ENCODE results near the gene CCDC188. TPM values are rescaled to one million over a fixed set of nuclear protein-coding genes. Genes with fewer than 3 reads are reported as not detected.

CCDC188 gene
- total and polyA plus RNA-seq, 10 of the 15 experiments (the other 5 are each of a cell fraction or from before 2014, with no cell fraction given) = not detected

DNA sequence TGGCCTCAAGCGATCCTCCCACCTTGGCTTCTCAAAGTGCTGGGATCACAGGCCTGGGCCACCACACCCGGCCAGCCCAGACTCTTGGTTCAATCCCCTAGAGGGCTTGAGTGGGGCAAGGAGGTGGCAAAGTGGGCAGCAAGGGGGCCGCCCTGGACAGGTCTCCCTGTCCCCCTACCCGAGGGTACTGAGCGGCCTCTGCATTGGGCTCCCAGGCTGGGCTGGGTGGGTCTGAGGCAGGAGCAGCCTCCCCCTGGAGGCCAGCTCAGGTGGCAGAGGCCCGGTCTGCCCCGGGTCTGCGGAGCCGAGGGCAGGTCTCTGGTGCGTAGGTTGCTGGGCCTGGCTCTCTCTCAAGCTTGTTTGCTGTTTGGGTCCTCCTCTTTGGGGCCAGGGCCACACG is 22.4 kb upstream of the CCDC188 start:
- SMC1A ChIA-PET (ENCODE audit: uncharacterized antibody, unreplicated experiment) = no interaction called here
- FAIRE-seq (no peak), DNase-seq (ENCODE audit: low read depth, low spot score) (no peak), ATAC-seq (no peak)
- no peak overlapping the region for H3K27ac ChIP-seq (ENCODE audit: control insufficient read depth, insufficient read depth)
- no peaks in the 10 kb centered on the region for H4K20me1 ChIP-seq (ENCODE audit: control insufficient read depth, insufficient read depth)
- POLR2A ChIA-PET = no interaction called here
- CTCF ChIA-PET = interaction anchor here (1.8 kb wide), 1 partner anchor 65 kb away, joined by 4 read pairs; no protein-coding TSS in a partner anchor
- TF ChIP-seq NRF1 (conservative IDR thresholded peaks at IDR 0.05; ENCODE audit: low read depth, low read length) (no peak), TARDBP (IDR thresholded peaks at IDR 0.05; ENCODE audit: borderline replicate concordance) (no peak), ZNF384 (IDR thresholded peaks at IDR 0.05; ENCODE audit: borderline replicate concordance, low read depth, low read length) (no peak), WRNIP1 (IDR thresholded peaks at IDR 0.05; ENCODE audit: borderline replicate concordance, low read depth, low read length) (no peak), MYB (IDR thresholded peaks at IDR 0.05; ENCODE audit: borderline replicate concordance, low read depth, low read length) (no peak), EGR1 (IDR thresholded peaks at IDR 0.05; ENCODE audit: borderline replicate concordance in 1 of 2, low read depth in 2 of 2, low read length in 2 of 2) (no peak), NR2F1 (conservative IDR thresholded peaks at IDR 0.05) (no peak), MEF2A (IDR thresholded peaks at IDR 0.05; ENCODE audit: insufficient read depth, low read depth, low read length) (no peak), ESRRA (IDR thresholded peaks at IDR 0.05; ENCODE audit: low read length) (no peak), TAF1 (IDR thresholded peaks at IDR 0.05; ENCODE audit: borderline replicate concordance, low read depth, low read length) (no peak), HDGF (IDR thresholded peaks at IDR 0.05) (no peak), ETV6 (conservative IDR thresholded peaks at IDR 0.05 in 1 of 2, IDR thresholded peaks at IDR 0.05 in 1 of 2; ENCODE audit: borderline replicate concordance in 1 of 2, low read depth in 1 of 2) (no peak)
- TF ChIP-seq, protein P1, sequence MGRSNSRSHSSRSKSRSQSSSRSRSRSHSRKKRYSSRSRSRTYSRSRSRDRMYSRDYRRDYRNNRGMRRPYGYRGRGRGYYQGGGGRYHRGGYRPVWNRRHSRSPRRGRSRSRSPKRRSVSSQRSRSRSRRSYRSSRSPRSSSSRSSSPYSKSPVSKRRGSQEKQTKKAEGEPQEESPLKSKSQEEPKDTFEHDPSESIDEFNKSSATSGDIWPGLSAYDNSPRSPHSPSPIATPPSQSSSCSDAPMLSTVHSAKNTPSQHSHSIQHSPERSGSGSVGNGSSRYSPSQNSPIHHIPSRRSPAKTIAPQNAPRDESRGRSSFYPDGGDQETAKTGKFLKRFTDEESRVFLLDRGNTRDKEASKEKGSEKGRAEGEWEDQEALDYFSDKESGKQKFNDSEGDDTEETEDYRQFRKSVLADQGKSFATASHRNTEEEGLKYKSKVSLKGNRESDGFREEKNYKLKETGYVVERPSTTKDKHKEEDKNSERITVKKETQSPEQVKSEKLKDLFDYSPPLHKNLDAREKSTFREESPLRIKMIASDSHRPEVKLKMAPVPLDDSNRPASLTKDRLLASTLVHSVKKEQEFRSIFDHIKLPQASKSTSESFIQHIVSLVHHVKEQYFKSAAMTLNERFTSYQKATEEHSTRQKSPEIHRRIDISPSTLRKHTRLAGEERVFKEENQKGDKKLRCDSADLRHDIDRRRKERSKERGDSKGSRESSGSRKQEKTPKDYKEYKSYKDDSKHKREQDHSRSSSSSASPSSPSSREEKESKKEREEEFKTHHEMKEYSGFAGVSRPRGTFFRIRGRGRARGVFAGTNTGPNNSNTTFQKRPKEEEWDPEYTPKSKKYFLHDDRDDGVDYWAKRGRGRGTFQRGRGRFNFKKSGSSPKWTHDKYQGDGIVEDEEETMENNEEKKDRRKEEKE (IDR thresholded peaks at IDR 0.05) = no peak
- TF ChIP-seq, protein P2, sequence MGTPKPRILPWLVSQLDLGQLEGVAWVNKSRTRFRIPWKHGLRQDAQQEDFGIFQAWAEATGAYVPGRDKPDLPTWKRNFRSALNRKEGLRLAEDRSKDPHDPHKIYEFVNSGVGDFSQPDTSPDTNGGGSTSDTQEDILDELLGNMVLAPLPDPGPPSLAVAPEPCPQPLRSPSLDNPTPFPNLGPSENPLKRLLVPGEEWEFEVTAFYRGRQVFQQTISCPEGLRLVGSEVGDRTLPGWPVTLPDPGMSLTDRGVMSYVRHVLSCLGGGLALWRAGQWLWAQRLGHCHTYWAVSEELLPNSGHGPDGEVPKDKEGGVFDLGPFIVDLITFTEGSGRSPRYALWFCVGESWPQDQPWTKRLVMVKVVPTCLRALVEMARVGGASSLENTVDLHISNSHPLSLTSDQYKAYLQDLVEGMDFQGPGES (IDR thresholded peaks at IDR 0.05) = no peak
- TF ChIP-seq, protein P3, sequence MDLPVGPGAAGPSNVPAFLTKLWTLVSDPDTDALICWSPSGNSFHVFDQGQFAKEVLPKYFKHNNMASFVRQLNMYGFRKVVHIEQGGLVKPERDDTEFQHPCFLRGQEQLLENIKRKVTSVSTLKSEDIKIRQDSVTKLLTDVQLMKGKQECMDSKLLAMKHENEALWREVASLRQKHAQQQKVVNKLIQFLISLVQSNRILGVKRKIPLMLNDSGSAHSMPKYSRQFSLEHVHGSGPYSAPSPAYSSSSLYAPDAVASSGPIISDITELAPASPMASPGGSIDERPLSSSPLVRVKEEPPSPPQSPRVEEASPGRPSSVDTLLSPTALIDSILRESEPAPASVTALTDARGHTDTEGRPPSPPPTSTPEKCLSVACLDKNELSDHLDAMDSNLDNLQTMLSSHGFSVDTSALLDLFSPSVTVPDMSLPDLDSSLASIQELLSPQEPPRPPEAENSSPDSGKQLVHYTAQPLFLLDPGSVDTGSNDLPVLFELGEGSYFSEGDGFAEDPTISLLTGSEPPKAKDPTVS (IDR thresholded peaks at IDR 0.05; ENCODE audit: low read depth, low read length) = no peak
- TF ChIP-seq, protein P4, sequence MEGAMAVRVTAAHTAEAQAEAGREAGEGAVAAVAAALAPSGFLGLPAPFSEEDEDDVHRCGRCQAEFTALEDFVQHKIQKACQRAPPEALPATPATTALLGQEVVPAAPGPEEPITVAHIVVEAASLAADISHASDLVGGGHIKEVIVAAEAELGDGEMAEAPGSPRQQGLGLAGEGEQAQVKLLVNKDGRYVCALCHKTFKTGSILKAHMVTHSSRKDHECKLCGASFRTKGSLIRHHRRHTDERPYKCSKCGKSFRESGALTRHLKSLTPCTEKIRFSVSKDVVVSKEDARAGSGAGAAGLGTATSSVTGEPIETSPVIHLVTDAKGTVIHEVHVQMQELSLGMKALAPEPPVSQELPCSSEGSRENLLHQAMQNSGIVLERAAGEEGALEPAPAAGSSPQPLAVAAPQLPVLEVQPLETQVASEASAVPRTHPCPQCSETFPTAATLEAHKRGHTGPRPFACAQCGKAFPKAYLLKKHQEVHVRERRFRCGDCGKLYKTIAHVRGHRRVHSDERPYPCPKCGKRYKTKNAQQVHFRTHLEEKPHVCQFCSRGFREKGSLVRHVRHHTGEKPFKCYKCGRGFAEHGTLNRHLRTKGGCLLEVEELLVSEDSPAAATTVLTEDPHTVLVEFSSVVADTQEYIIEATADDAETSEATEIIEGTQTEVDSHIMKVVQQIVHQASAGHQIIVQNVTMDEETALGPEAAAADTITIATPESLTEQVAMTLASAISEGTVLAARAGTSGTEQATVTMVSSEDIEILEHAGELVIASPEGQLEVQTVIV (IDR thresholded peaks at IDR 0.05; ENCODE audit: borderline replicate concordance, partially characterized antibody) = no peak
- H2AFZ ChIP-seq (ENCODE audit: control insufficient read depth, low read depth, low read length) = no peak overlapping the region
- H3K9me3 ChIP-seq (replicated peaks; ENCODE audit: control insufficient read depth, insufficient read depth, low read length) = no peaks in the 10 kb centered on the region
- no TSS peak for BruUV-seq (replicated peaks)
- in situ Hi-C loops (cut with MboI) (no loop called here), intact Hi-C loops (cut with micrococcal nuclease; ENCODE audit: unreplicated experiment) (no loop called here)
- WGBS (ENCODE audit: insufficient coverage, insufficient replicate concordance, low lambda C conversion rate, missing lambda C conversion rate) = 46% methylated on average over 11 of the region's 11 CpGs
- H3K79me2 ChIP-seq (ENCODE audit: control insufficient read depth, insufficient read depth, low read length) = no peaks in the 10 kb centered on the region
- H3K4me3 ChIP-seq = no peak overlapping the region
- no peaks in the 10 kb centered on the region for H3K36me3 ChIP-seq (ENCODE audit: control insufficient read depth in 2 of 2, insufficient read depth in 2 of 2, low read length in 1 of 2)
- H3K4me2 ChIP-seq (ENCODE audit: control insufficient read depth, insufficient read depth) = no peak overlapping the region
- no peaks in the 10 kb centered on the region for H3K27me3 ChIP-seq (replicated peaks in 1 of 2; ENCODE audit: control insufficient read depth in 2 of 2, insufficient read depth in 2 of 2, low read length in 1 of 2)
- H3K4me1 ChIP-seq (ENCODE audit: control insufficient read depth, insufficient read depth, low read length) = no peaks in the 10 kb centered on the region
- no peak overlapping the region for H3K9ac ChIP-seq (ENCODE audit: control insufficient read depth, insufficient read depth, low read length)
- RAD21 ChIA-PET (ENCODE audit: unreplicated experiment) = no interaction called here

Measured in GM12878 (cell line).